Measurements from ENCODE around the gene SMAD6. TPM values are rescaled to one million over a fixed set of nuclear protein-coding genes. Genes with fewer than 3 reads are reported as not detected.

The SMAD6 gene
- total RNA-seq, 2 donors from 2014 or later = 14.8 to 51.2 TPM

GRCh38 chr15:66797921-66798320 is 95.9 kb downstream of the SMAD6 start:
- WGBS = 92% methylated on average over 7 of the region's 7 CpGs
- Histone ChIP-seq H3K27me3 (replicated peaks; ENCODE audit: insufficient read depth) (no peaks in the 10 kb centered on the region), H3K9me3 (no peaks in the 10 kb centered on the region), H3K4me1 (replicated peaks) (peaks cover 7% of the 10 kb centered on the region), H3K27ac (no peak overlapping the region), H3K4me3 (no peak overlapping the region), H3K36me3 (no peaks in the 10 kb centered on the region)
- intact Hi-C loops (cut with DNase I) = no loop called here
- TF ChIP-seq POLR2AphosphoS5 (IDR thresholded peaks at IDR 0.05) (no peak), POLR2A (IDR thresholded peaks at IDR 0.05) (no peak), CTCF (IDR thresholded peaks at IDR 0.05) (no peak)
- DNase-seq (ENCODE audit: low spot score) = no peak

- no peak for DNase-seq (ENCODE audit: low spot score)
- Histone ChIP-seq H3K36me3 (no peaks in the 10 kb centered on the region), H3K4me1 (replicated peaks) (peaks cover 11% of the 10 kb centered on the region), H3K27me3 (replicated peaks; ENCODE audit: insufficient read depth) (no peaks in the 10 kb centered on the region), H3K27ac (no peak overlapping the region), H3K9me3 (no peaks in the 10 kb centered on the region), H3K4me3 (no peak overlapping the region)
- TF ChIP-seq CTCF (IDR thresholded peaks at IDR 0.05) (no peak), POLR2A (IDR thresholded peaks at IDR 0.05) (no peak), POLR2AphosphoS5 (IDR thresholded peaks at IDR 0.05) (no peak)
- intact Hi-C loops (cut with DNase I) = no loop called here
- 79% methylated on average over 10 of the region's 10 CpGs for WGBS
Observed at GRCh38 chr15:66798426-66799061, 96.5 kb downstream of the SMAD6 start.

GRCh38 chr15:66799242-66799641 is 97.2 kb downstream of the SMAD6 start:
- H3K4me3 ChIP-seq = no peak overlapping the region
- no peak for DNase-seq (ENCODE audit: low spot score)
- H3K27me3 ChIP-seq (replicated peaks; ENCODE audit: insufficient read depth) = no peaks in the 10 kb centered on the region
- no peaks in the 10 kb centered on the region for H3K9me3 ChIP-seq
- WGBS = 84% methylated on average over 4 of the region's 4 CpGs
- intact Hi-C loops (cut with DNase I) = no loop called here
- no peaks in the 10 kb centered on the region for H3K36me3 ChIP-seq
- peaks cover 13% of the 10 kb centered on the region for H3K4me1 ChIP-seq (replicated peaks)
- H3K27ac ChIP-seq = no peak overlapping the region
- TF ChIP-seq CTCF (IDR thresholded peaks at IDR 0.05) (no peak), POLR2A (IDR thresholded peaks at IDR 0.05) (no peak), POLR2AphosphoS5 (IDR thresholded peaks at IDR 0.05) (no peak)

GRCh38 chr15:66800584-66801235 is 98.7 kb downstream of the SMAD6 start:
- DNase-seq (ENCODE audit: low spot score) = no peak
- no peaks in the 10 kb centered on the region for H3K9me3 ChIP-seq
- H3K27me3 ChIP-seq (replicated peaks; ENCODE audit: insufficient read depth) = no peaks in the 10 kb centered on the region
- WGBS = 73% methylated on average over 11 of the region's 11 CpGs
- H3K4me3 ChIP-seq = no peak overlapping the region
- intact Hi-C loops (cut with DNase I) = no loop called here
- no peaks in the 10 kb centered on the region for H3K36me3 ChIP-seq
- TF ChIP-seq CTCF (IDR thresholded peaks at IDR 0.05) (no peak), POLR2AphosphoS5 (IDR thresholded peaks at IDR 0.05) (no peak), POLR2A (IDR thresholded peaks at IDR 0.05) (no peak)
- peaks cover 13% of the 10 kb centered on the region for H3K4me1 ChIP-seq (replicated peaks)
- H3K27ac ChIP-seq = no peak overlapping the region

GRCh38 chr15:66801266-66801665 is 99.2 kb downstream of the SMAD6 start:
- peaks cover 13% of the 10 kb centered on the region for H3K4me1 ChIP-seq (replicated peaks)
- H3K36me3 ChIP-seq = no peaks in the 10 kb centered on the region
- H3K27me3 ChIP-seq (replicated peaks; ENCODE audit: insufficient read depth) = no peaks in the 10 kb centered on the region
- H3K9me3 ChIP-seq = no peaks in the 10 kb centered on the region
- WGBS = 86% methylated on average over 3 of the region's 3 CpGs
- no peak overlapping the region for H3K27ac ChIP-seq
- H3K4me3 ChIP-seq = no peak overlapping the region
- no peak for TF ChIP-seq POLR2AphosphoS5 (IDR thresholded peaks at IDR 0.05)
- no peak for TF ChIP-seq CTCF (IDR thresholded peaks at IDR 0.05)
- TF ChIP-seq POLR2A (IDR thresholded peaks at IDR 0.05) = no peak
- intact Hi-C loops (cut with DNase I) = no loop called here
- DNase-seq (ENCODE audit: low spot score) = no peak

All from prostate gland (tissue), 2 donors.